Measurements from ENCODE around the gene TMEM273. TPM values are rescaled to one million over a fixed set of nuclear protein-coding genes. Genes with fewer than 3 reads are reported as not detected.

The TMEM273 gene
- total RNA-seq, 1 experiment from 2014 or later: not detected

- ATAC-seq (no peak), DNase-seq (ENCODE audit: low read depth, low spot score) (no peak)
- CTCF ChIA-PET: interaction anchor here (1.4 kb wide), 1 partner anchor 9 kb away, joined by 4 read pairs; no protein-coding TSS in a partner anchor
- no peak overlapping the region for H3K4me3 ChIP-seq (replicated peaks in 1 of 2; ENCODE audit: low read depth in 1 of 2, low read length in 2 of 2)
- H3K27me3 ChIP-seq (ENCODE audit: insufficient read depth, low read length): no peaks in the 10 kb centered on the region
- no peaks in the 10 kb centered on the region for H4K20me1 ChIP-seq (ENCODE audit: insufficient read depth)
- TF ChIP-seq JUND (IDR thresholded peaks at IDR 0.05): no peak
- TF ChIP-seq EGR1 (IDR thresholded peaks at IDR 0.05; ENCODE audit: low read depth): no peak
- no peak for TF ChIP-seq MAX (IDR thresholded peaks at IDR 0.05)
- no peak for TF ChIP-seq ATF3 (IDR thresholded peaks at IDR 0.05)
- TF ChIP-seq ZNF274 (IDR thresholded peaks at IDR 0.05; ENCODE audit: low read depth, low read length): no peak
- TF ChIP-seq SIN3A (IDR thresholded peaks at IDR 0.05; ENCODE audit: low read depth): no peak
- no peak for TF ChIP-seq ZBTB33 (IDR thresholded peaks at IDR 0.05; ENCODE audit: extremely low read depth, insufficient replicate concordance, low read length)
- no peak for TF ChIP-seq POLR2AphosphoS5 (IDR thresholded peaks at IDR 0.05; ENCODE audit: low read depth, low read length)
- TF ChIP-seq YY1 (IDR thresholded peaks at IDR 0.05; ENCODE audit: extremely low read depth, insufficient replicate concordance, low read depth, low read length): no peak
- no peak for TF ChIP-seq SRF (IDR thresholded peaks at IDR 0.05; ENCODE audit: low read depth)
- TF ChIP-seq CBX3 (IDR thresholded peaks at IDR 0.05; ENCODE audit: low read depth): no peak
- no peak for TF ChIP-seq CTCF (IDR thresholded peaks at IDR 0.05 in 2 of 3, conservative IDR thresholded peaks at IDR 0.05 in 1 of 3; ENCODE audit: borderline replicate concordance in 1 of 3, insufficient read depth in 1 of 3, low read depth in 2 of 3, low read length in 2 of 3)
- no peak for TF ChIP-seq RAD21 (IDR thresholded peaks at IDR 0.05; ENCODE audit: low read depth)
- no peak for TF ChIP-seq CEBPB (IDR thresholded peaks at IDR 0.05; ENCODE audit: low read depth)
- no peak for TF ChIP-seq ZFX (IDR thresholded peaks at IDR 0.05)
- no peak for TF ChIP-seq FOSL1 (IDR thresholded peaks at IDR 0.05; ENCODE audit: low read depth)
- no peaks in the 10 kb centered on the region for H3K36me3 ChIP-seq (ENCODE audit: control insufficient read depth in 1 of 2, insufficient read depth in 2 of 2, low read length in 2 of 2)
- no peaks in the 10 kb centered on the region for H3K79me2 ChIP-seq (ENCODE audit: insufficient read depth, low read length)
- no peaks in the 10 kb centered on the region for H3K9me2 ChIP-seq (ENCODE audit: insufficient read depth)
- H3K4me2 ChIP-seq (ENCODE audit: low read length): no peak overlapping the region
- H3K9me3 ChIP-seq (ENCODE audit: control insufficient read depth in 1 of 2, insufficient read depth in 1 of 2, low read depth in 1 of 2, low read length in 2 of 2): no peaks in the 10 kb centered on the region
- RAD21 ChIA-PET (ENCODE audit: low non-redundant PET in 1 of 2, low total read pairs in 2 of 2, uncharacterized antibody in 2 of 2, unreplicated experiment in 2 of 2): no interaction called here
- peaks cover 0 to 12% of the 10 kb centered on the region in 2 experiments; a peak in 2 of 4 replicates for H3K4me1 ChIP-seq (ENCODE audit: control insufficient read depth in 1 of 2, insufficient read depth in 2 of 2, low read length in 2 of 2)
- BruUV-seq (replicated peaks): no TSS peak
- H3K27ac ChIP-seq (ENCODE audit: low read depth, low read length): no peak overlapping the region
- intact Hi-C loops (cut with micrococcal nuclease): no loop called here
- no peak overlapping the region for H2AFZ ChIP-seq (ENCODE audit: low read depth, low read length, poor library complexity, severe bottlenecking)
- H3K9ac ChIP-seq (ENCODE audit: low read length): no peak overlapping the region
- POLR2A ChIA-PET: no interaction called here
Measured at GRCh38 chr10:49173201-49173772, 14.9 kb downstream of the TMEM273 start.
